Astrocyte (in vitro differentiated cells and primary cell): Measurements from ENCODE around the gene RAD9B. TPM values are rescaled to one million over a fixed set of nuclear protein-coding genes. Genes with fewer than 3 reads are reported as not detected.

Experiments
- DNase-seq: peaks from one replicate; pipeline ENCODE4 v3.0.0-alpha.2; 2010; ENCODE audit warnings: low read depth
- FAIRE-seq: peaks from 2 replicates; lab custom pipeline; 2011; peaks lifted over from hg19 to GRCh38; lab: Jason Lieb, UNC
- H2AFZ ChIP-seq: 2 replicates; pipeline ENCODE4 v1.6.0; 2012; ENCODE audit warnings: low read depth, low read length, inconsistent platforms
- H3K27ac ChIP-seq: 2 replicates; pipeline ENCODE4 v1.5.1; 2011; ENCODE audit warnings: low read depth, low read length, inconsistent platforms
- H3K27me3 ChIP-seq: 2 replicates; pipeline ENCODE4 v1.6.0; 2011; ENCODE audit warnings: low read length, inconsistent platforms; ENCODE audit not compliant: insufficient read depth
- H3K36me3 ChIP-seq: 2 replicates; pipeline ENCODE4 v1.5.1; 2011; ENCODE audit warnings: low read length, inconsistent platforms; ENCODE audit not compliant: insufficient read depth
- H3K4me1 ChIP-seq: 2 replicates; pipeline ENCODE4 v1.5.1; 2011; ENCODE audit warnings: low read length, inconsistent platforms; ENCODE audit not compliant: insufficient read depth
- H3K4me2 ChIP-seq: 2 replicates; pipeline ENCODE4 v1.6.0; 2012; ENCODE audit warnings: low read length, inconsistent platforms
- H3K4me3 ChIP-seq: 2 replicates; pipeline ENCODE4 v1.5.1; 2011; ENCODE audit warnings: low read depth, mild to moderate bottlenecking, low read length, inconsistent platforms; ENCODE audit not compliant: insufficient read depth
- H3K79me2 ChIP-seq: 2 replicates; pipeline ENCODE4 v1.6.0; 2012; ENCODE audit warnings: mild to moderate bottlenecking, low read length, inconsistent platforms; ENCODE audit not compliant: insufficient read depth
- H3K9ac ChIP-seq: 2 replicates; pipeline ENCODE4 v1.6.0; 2012; ENCODE audit warnings: mild to moderate bottlenecking, low read length, inconsistent platforms
- H3K9me3 ChIP-seq: 2 replicates; pipeline ENCODE4 v1.5.1; 2012; ENCODE audit warnings: low read depth, mild to moderate bottlenecking, low read length, inconsistent platforms; ENCODE audit not compliant: insufficient read depth
- H4K20me1 ChIP-seq: 2 replicates; pipeline ENCODE4 v1.6.0; 2012; ENCODE audit warnings: low read length, inconsistent platforms; ENCODE audit not compliant: insufficient read depth
- H3K27ac Mint-ChIP-seq: one replicate; pipeline ENCODE4 v1.8.0; 2021; ENCODE audit warnings: mild to moderate bottlenecking, mixed read lengths; ENCODE audit not compliant: unreplicated experiment
- H3K27me3 Mint-ChIP-seq: one replicate; pipeline ENCODE4 v1.8.0; 2021; ENCODE audit warnings: low read depth, mixed read lengths; ENCODE audit not compliant: unreplicated experiment
- H3K36me3 Mint-ChIP-seq: one replicate; pipeline ENCODE4 v1.8.0; 2021; ENCODE audit warnings: low read depth, mixed read lengths; ENCODE audit not compliant: unreplicated experiment
- H3K4me1 Mint-ChIP-seq: one replicate; pipeline ENCODE4 v1.8.0; 2021; ENCODE audit warnings: low read depth, mixed read lengths; ENCODE audit not compliant: unreplicated experiment
- H3K4me3 Mint-ChIP-seq: one replicate; pipeline ENCODE4 v1.8.0; 2021; ENCODE audit warnings: mild to moderate bottlenecking, moderate library complexity, mixed read lengths; ENCODE audit not compliant: unreplicated experiment
- H3K9me3 Mint-ChIP-seq: one replicate; pipeline ENCODE4 v1.8.0; 2021; ENCODE audit warnings: mild to moderate bottlenecking, mixed read lengths; ENCODE audit not compliant: unreplicated experiment
- EZH2 ChIP-seq: IDR thresholded peaks from 2 replicates; pipeline ENCODE4 v1.6.1; 2012; ENCODE audit warnings: mild to moderate bottlenecking, low read length, inconsistent platforms; ENCODE audit not compliant: insufficient read depth
- total RNA-seq: library from RNA; stranded (reverse); gene quantifications from 2 replicates; pipeline ENCODE4 v1.2.1, GENCODE V29; 2021
- TF ChIP-seq, protein P1 (sequence below): IDR thresholded peaks from 2 replicates; pipeline ENCODE4 v1.5.1; 2011; ENCODE audit warnings: low read depth, mild to moderate bottlenecking, inconsistent platforms, low read length, moderate library complexity; ENCODE audit not compliant: insufficient read depth

RAD9B gene
- total RNA-seq, 1 donor from 2014 or later = 0.66 TPM

DNA sequence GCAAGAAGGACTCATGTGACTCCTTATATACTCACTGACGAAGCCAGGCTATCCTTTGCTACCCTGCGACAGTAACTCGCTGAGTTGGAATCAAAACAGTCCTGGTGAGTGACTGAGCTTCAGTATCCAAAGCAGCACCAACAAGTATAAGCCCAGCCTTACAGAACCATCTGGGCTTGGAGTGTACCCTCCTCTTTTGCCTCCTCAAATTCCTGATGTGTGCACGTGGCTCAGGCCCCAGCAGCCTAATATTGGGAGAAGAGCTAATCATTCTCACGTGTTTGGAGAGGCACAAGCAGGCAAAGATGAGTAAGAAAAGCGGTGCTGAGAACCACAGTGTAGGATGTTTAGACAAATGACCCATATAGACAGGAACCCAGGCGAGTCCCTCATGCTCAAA is 46.5 kb downstream of the RAD9B start:
- Mint-ChIP-seq H3K4me1 (peaks cover 34% of the 10 kb centered on the region), H3K27ac (no peak overlapping the region), H3K36me3 (no peaks in the 10 kb centered on the region), H3K27me3 (no peaks in the 10 kb centered on the region), H3K9me3 (no peaks in the 10 kb centered on the region), H3K4me3 (no peak overlapping the region)
- no peak for TF ChIP-seq EZH2
- TF ChIP-seq, protein P1, sequence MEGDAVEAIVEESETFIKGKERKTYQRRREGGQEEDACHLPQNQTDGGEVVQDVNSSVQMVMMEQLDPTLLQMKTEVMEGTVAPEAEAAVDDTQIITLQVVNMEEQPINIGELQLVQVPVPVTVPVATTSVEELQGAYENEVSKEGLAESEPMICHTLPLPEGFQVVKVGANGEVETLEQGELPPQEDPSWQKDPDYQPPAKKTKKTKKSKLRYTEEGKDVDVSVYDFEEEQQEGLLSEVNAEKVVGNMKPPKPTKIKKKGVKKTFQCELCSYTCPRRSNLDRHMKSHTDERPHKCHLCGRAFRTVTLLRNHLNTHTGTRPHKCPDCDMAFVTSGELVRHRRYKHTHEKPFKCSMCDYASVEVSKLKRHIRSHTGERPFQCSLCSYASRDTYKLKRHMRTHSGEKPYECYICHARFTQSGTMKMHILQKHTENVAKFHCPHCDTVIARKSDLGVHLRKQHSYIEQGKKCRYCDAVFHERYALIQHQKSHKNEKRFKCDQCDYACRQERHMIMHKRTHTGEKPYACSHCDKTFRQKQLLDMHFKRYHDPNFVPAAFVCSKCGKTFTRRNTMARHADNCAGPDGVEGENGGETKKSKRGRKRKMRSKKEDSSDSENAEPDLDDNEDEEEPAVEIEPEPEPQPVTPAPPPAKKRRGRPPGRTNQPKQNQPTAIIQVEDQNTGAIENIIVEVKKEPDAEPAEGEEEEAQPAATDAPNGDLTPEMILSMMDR = no peak
- no peaks in the 10 kb centered on the region for H3K27me3 ChIP-seq
- H4K20me1 ChIP-seq = peaks cover 42% of the 10 kb centered on the region
- no peak for DNase-seq
- no peak overlapping the region for H3K9ac ChIP-seq
- H3K9me3 ChIP-seq = no peaks in the 10 kb centered on the region
- H3K4me1 ChIP-seq = peaks cover 12% of the 10 kb centered on the region
- FAIRE-seq = no peak
- no peak overlapping the region for H3K27ac ChIP-seq
- no peak overlapping the region for H2AFZ ChIP-seq
- H3K36me3 ChIP-seq = peaks cover 4% of the 10 kb centered on the region
- peaks cover 15% of the 10 kb centered on the region for H3K79me2 ChIP-seq
- H3K4me2 ChIP-seq = no peak overlapping the region
- no peak overlapping the region for H3K4me3 ChIP-seq

DNA sequence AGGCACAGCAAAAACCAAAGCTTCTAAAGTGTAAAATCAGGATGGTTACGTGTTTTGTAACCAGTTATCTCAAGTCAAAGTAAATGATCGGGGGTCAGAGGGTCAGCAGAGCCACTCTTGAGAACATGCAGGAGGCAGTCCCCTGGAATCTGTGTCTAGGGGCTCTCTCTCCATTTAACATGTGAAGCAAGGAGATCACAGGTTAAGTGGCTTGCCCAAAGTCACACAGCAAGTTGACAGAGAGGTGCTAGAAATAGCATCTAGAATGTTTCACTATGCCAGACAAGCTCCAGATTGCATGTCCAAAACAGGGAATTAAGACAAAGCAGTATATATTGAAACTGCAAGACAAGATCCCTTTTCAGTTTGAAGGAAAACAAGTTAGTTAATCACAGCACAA is 47.6 kb downstream of the RAD9B start:
- H2AFZ ChIP-seq = no peak overlapping the region
- Mint-ChIP-seq H3K4me1 (peaks cover 36% of the 10 kb centered on the region), H3K27ac (no peak overlapping the region), H3K36me3 (no peaks in the 10 kb centered on the region), H3K9me3 (no peaks in the 10 kb centered on the region), H3K27me3 (no peaks in the 10 kb centered on the region), H3K4me3 (no peak overlapping the region)
- H4K20me1 ChIP-seq = peaks cover 41% of the 10 kb centered on the region
- no peaks in the 10 kb centered on the region for H3K9me3 ChIP-seq
- no peak overlapping the region for H3K9ac ChIP-seq
- H3K27me3 ChIP-seq = no peaks in the 10 kb centered on the region
- peaks cover 4% of the 10 kb centered on the region for H3K36me3 ChIP-seq
- H3K4me1 ChIP-seq = peaks cover 10% of the 10 kb centered on the region
- no peak overlapping the region for H3K4me2 ChIP-seq
- no peak for DNase-seq
- no peak for TF ChIP-seq EZH2
- TF ChIP-seq, protein P1 = no peak
- no peak overlapping the region for H3K27ac ChIP-seq
- H3K79me2 ChIP-seq = peaks cover 25% of the 10 kb centered on the region
- H3K4me3 ChIP-seq = no peak overlapping the region
- FAIRE-seq = no peak

DNA sequence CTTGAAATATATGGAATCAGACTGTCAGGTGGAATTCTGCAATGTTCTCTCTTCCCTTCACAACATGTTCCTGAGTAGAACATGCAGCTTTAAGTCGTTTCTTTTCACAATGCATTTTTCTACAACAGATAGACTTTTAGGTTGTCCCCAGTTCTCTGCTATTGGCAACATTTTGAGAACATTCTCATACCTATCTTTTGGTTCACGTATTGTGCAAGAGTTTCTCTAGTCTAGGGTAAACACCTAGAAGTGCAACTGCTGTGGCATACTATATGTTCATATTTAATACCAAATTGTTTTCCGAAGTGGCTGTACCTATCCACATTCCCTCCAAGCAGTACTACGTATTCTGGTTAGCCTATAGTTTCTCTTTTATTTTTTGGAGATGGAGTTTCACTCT is 48.9 kb downstream of the RAD9B start:
- peaks cover 16% of the 10 kb centered on the region for H3K4me1 ChIP-seq
- no peaks in the 10 kb centered on the region for H3K9me3 ChIP-seq
- H3K36me3 ChIP-seq = peaks cover 4% of the 10 kb centered on the region
- no peak overlapping the region for H3K4me3 Mint-ChIP-seq
- H3K36me3 Mint-ChIP-seq = no peaks in the 10 kb centered on the region
- no peak overlapping the region for H2AFZ ChIP-seq
- H3K4me1 Mint-ChIP-seq = peaks cover 36% of the 10 kb centered on the region
- no peak overlapping the region for H3K4me3 ChIP-seq
- no peak overlapping the region for H3K27ac ChIP-seq
- FAIRE-seq (no peak), DNase-seq (no peak)
- H3K9me3 Mint-ChIP-seq = no peaks in the 10 kb centered on the region
- peaks cover 36% of the 10 kb centered on the region for H4K20me1 ChIP-seq
- TF ChIP-seq EZH2 = no peak
- TF ChIP-seq, protein P1 = no peak
- no peak overlapping the region for H3K27ac Mint-ChIP-seq
- H3K27me3 Mint-ChIP-seq = no peaks in the 10 kb centered on the region
- H3K27me3 ChIP-seq = no peaks in the 10 kb centered on the region
- H3K4me2 ChIP-seq = no peak overlapping the region
- H3K79me2 ChIP-seq = peaks cover 30% of the 10 kb centered on the region
- no peak overlapping the region for H3K9ac ChIP-seq
